Spleen (tissue), 11 donors: ENCODE data around the gene POMT1. TPM values are rescaled to one million over a fixed set of nuclear protein-coding genes. Genes with fewer than 3 reads are reported as not detected.

Experiments used
- DNase-seq: peaks from one replicate; pipeline ENCODE4 v3.0.0-alpha.2; 2020
- H3K27ac ChIP-seq, 8 donors: fragments of 200-600 bp; sonication (generic) in 7 of 8; 1 replicate in 4 of 8; 2 replicates in 4 of 8; pipeline versions ENCODE4 v1.5.0 to v1.8.0; 2016 to 2021; ENCODE audit warnings: inconsistent platforms in 4 of 8, mild to moderate bottlenecking in 4 of 8, moderate library complexity in 1 of 8
- H3K27me3 ChIP-seq, 7 donors: fragments of 200-600 bp; sonication (generic) in 6 of 7; replicated peaks in 1 of 7; 1 replicate in 4 of 7; 2 replicates in 3 of 7; pipeline versions ENCODE4 v1.5.0 to v1.8.0; 2016 to 2021; ENCODE audit warnings: inconsistent platforms in 3 of 7, mild to moderate bottlenecking in 1 of 7
- H3K36me3 ChIP-seq, 6 donors: fragments of 200-600 bp; sonication (generic) in 5 of 6; 1 replicate in 4 of 6; 2 replicates in 2 of 6; pipeline versions ENCODE4 v1.5.0 to v1.8.0; 2016 to 2021; ENCODE audit warnings: inconsistent platforms in 2 of 6
- H3K4me1 ChIP-seq, 6 donors: fragments of 200-600 bp; sonication (generic) in 5 of 6; 1 replicate in 3 of 6; 2 replicates in 3 of 6; pipeline versions ENCODE4 v1.5.0 to v1.8.0; 2016 to 2021; ENCODE audit warnings: inconsistent platforms in 3 of 6
- H3K4me3 ChIP-seq, 8 donors: fragments of 200-600 bp; sonication (generic) in 7 of 8; 1 replicate in 4 of 8; 2 replicates in 4 of 8; pipeline versions ENCODE4 v1.5.0 to v1.8.0; 2016 to 2021; ENCODE audit warnings: inconsistent platforms in 4 of 8, mild to moderate bottlenecking in 4 of 8, moderate library complexity in 2 of 8
- H3K9me3 ChIP-seq, 8 donors: fragments of 200-600 bp; sonication (generic) in 7 of 8; 1 replicate in 4 of 8; 2 replicates in 4 of 8; pipeline versions ENCODE4 v1.5.0 to v1.8.0; 2016 to 2021; ENCODE audit warnings: inconsistent platforms in 4 of 8
- POLR2A ChIP-seq, 3 donors: fragments of 450-650 bp; IDR thresholded peaks; one replicate each; pipeline ENCODE4 v1.5.1; 2017; ENCODE audit warnings: antibody characterized with exemption in 3 of 3, mild to moderate bottlenecking in 1 of 3
- POLR2AphosphoS5 ChIP-seq, 3 donors: sonication (generic); formaldehyde crosslinking; IDR thresholded peaks; one replicate each; pipeline ENCODE4 v1.5.1; 2017; ENCODE audit warnings: antibody characterized with exemption in 3 of 3
- WGBS, 5 donors: extraction: QIAGEN DNeasy Blood & Tissue Kit in 3 of 5; methylation state at CpG; one replicate each; pipeline versions ENCODE4 v1.1.5 to v1.1.7; 2013 to 2018; 5-methylcytosine and 5-hydroxymethylcytosine counted together
- intact Hi-C: fragments of 100-400 bp; cut with DNase I; formaldehyde crosslinking; loops from one replicate; pipeline ENCODE4 v1.15.0; 2023; ENCODE audit warnings: low total_unique reads
- polyA plus RNA-seq, 3 donors: library from polyadenylated mRNA; stranded (reverse); fragments of 200-250 nt; gene quantifications; one replicate each; pipeline ENCODE4 v1.2.1, GENCODE V29; 2013
- total RNA-seq, 7 donors: library from RNA; depleted of rRNA in 3 of 7; stranded (reverse); fragments of >200 nt in 3 of 7; fragmentation: NEBNext Ultra II Directional in 4 of 7; extraction: Animal tissue kit (Norgen Biotek cat#: 25700) in 4 of 7; gene quantifications; one replicate each; pipeline versions ENCODE4 v1.1.0 to v1.2.1, GENCODE V29; 2016 to 2021
- TF ChIP-seq, protein P1 (sequence below), 11 experiments: fragments of 200-600 bp in 7 of 11; fragments of 450-650 bp in 4 of 11; sonication (generic) in 4 of 11; IDR thresholded peaks in 8 of 11; conservative IDR thresholded peaks in 3 of 11; 1 replicate in 7 of 11; 2 replicates in 4 of 11; pipeline versions ENCODE4 v1.4.0 to v1.8.0; 2016 to 2021; ENCODE audit warnings: antibody characterized with exemption in 11 of 11, inconsistent platforms in 4 of 11, mild to moderate bottlenecking in 1 of 11
- donor health status: healthy with polysubstance abuse.
- donor health status: DM: no; HTN: no; CAD: no; lungs with moderate emphysema.
- donor health status: DM: no; HTN: no; CAD: no.
- donor health status: Bipolar disorder and iron deficiency.
- donor health status: healthy.
- donor health status: DM: no; HTN: no; CAD: no.
- donor health status: DM: yes; HTN: yes; CAD: no.

POMT1 gene
- total and polyA plus RNA-seq, 10 donors = 20.4 to 66.5 (median 32.3) TPM

DNA sequence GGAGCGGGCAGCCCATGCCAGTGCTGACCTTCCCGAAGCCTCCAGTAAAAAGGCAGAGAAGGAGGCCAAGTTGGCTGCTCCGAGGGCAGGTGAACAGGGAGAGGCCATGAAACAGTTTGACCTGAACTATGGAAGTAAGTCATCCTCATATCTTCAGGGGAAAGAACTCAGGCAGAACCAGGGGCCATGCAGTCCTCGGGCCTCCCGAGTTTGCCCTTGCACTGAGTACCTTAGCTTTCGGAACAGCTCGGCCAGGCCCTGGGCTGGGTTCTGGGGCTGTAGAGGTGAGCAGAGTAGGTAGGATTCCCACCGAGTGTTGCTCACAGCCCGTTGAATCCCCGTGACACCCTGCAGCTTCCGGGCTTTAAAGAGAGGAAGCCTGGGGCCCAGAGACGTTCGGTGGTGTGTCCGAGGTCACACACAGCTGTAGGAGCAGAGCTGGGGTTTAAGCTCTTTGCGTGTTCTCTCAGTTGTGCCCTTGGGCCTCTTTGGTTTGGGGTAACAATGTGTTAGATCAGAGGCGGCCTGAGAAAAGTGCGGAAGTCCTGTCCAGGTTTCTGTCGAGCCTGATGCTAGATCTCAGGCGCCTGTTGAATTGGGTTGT, 24.8 kb upstream of the POMT1 start:
- Histone ChIP-seq H3K9me3 (no peaks in the 10 kb centered on the region), H3K4me1 (no peaks in the 10 kb centered on the region), H3K4me3 (no peak overlapping the region), H3K27ac (no peak overlapping the region), H3K36me3 (peaks cover 2 to 100% (median 97%) of the 10 kb centered on the region in 6 donors), H3K27me3 (no peaks in the 10 kb centered on the region)
- DNase-seq = peak; percentile 48
- 86 to 96% (median 90%) methylated on average over 17 to 19 of the region's 19 CpGs for WGBS, 5 donors
- intact Hi-C loops = no loop called here
- TF ChIP-seq, protein P1, sequence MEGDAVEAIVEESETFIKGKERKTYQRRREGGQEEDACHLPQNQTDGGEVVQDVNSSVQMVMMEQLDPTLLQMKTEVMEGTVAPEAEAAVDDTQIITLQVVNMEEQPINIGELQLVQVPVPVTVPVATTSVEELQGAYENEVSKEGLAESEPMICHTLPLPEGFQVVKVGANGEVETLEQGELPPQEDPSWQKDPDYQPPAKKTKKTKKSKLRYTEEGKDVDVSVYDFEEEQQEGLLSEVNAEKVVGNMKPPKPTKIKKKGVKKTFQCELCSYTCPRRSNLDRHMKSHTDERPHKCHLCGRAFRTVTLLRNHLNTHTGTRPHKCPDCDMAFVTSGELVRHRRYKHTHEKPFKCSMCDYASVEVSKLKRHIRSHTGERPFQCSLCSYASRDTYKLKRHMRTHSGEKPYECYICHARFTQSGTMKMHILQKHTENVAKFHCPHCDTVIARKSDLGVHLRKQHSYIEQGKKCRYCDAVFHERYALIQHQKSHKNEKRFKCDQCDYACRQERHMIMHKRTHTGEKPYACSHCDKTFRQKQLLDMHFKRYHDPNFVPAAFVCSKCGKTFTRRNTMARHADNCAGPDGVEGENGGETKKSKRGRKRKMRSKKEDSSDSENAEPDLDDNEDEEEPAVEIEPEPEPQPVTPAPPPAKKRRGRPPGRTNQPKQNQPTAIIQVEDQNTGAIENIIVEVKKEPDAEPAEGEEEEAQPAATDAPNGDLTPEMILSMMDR (IDR thresholded peaks at IDR 0.05 in 8 of 11, conservative IDR thresholded peaks at IDR 0.05 in 3 of 11) = no peak
- peak in 1 of 3 donors; percentile 3 for TF ChIP-seq POLR2AphosphoS5 (IDR thresholded peaks at IDR 0.05)

DNA sequence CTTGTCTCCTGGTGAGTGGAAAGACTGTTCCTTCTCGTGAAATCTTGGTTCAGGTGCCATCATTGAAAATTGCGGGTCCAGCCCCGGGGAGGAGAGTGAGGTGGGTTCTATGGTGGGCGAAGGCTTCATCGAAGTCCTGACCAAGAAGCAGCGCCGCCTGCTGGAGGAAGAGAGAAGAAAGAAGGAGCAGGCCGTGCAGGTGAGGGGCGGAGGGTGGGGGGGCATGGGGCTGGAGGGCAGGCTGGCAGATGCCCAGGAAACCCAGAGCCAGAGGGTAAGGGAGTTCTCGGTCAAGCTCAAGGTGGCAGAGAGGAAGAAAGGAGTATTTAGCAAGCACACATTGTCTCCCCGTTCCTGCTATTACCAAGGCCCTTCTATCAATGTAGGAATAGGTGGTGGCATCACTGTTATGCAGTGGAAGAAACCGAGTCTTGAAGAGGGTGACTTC, 24.3 kb upstream of the POMT1 start:
- WGBS, 5 donors = 49 to 68% (median 61%) methylated on average over 12 of the region's 12 CpGs
- Histone ChIP-seq H3K27ac (no peak overlapping the region), H3K4me3 (no peak overlapping the region), H3K27me3 (no peaks in the 10 kb centered on the region), H3K9me3 (no peaks in the 10 kb centered on the region), H3K36me3 (peaks cover 2 to 100% (median 97%) of the 10 kb centered on the region in 6 donors), H3K4me1 (no peaks in the 10 kb centered on the region)
- no peak for DNase-seq
- intact Hi-C loops = no loop called here
- TF ChIP-seq, protein P1 (IDR thresholded peaks at IDR 0.05 in 8 of 11, conservative IDR thresholded peaks at IDR 0.05 in 3 of 11) = peak in 9 of 11 experiments; percentile 22 to 79 (median 69)
- TF ChIP-seq POLR2A (IDR thresholded peaks at IDR 0.05) = no peak

DNA sequence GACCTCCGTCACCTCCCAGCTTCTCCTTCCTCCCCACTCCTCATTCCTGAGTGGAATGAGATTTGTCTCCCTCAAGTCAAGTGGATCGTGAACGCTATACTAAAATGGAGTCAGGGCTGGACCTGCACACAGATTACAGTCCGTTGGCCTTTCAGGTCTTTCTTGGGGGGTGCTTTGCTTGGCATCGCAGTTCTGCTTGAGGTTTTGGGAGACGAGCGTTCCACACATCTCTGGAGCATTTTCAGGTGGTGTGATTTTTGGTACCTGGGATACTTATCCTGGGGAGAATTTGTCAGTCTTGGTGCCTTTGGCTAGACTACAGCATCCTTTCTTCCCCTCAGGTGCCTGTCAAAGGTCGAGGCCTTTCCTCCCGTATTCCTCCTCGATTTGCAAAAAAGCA, 23.8 kb upstream of the POMT1 start:
- TF ChIP-seq POLR2AphosphoS5 (IDR thresholded peaks at IDR 0.05) (no peak), POLR2A (IDR thresholded peaks at IDR 0.05) (no peak)
- TF ChIP-seq, protein P1 (IDR thresholded peaks at IDR 0.05 in 8 of 11, conservative IDR thresholded peaks at IDR 0.05 in 3 of 11) = no peak
- WGBS, 5 donors = 89 to 94% (median 90%) methylated on average over 10 of the region's 10 CpGs
- Histone ChIP-seq H3K27ac (no peak overlapping the region), H3K4me1 (no peaks in the 10 kb centered on the region), H3K36me3 (peaks cover 0 to 100% (median 97%) of the 10 kb centered on the region in 6 donors), H3K27me3 (no peaks in the 10 kb centered on the region), H3K9me3 (no peaks in the 10 kb centered on the region), H3K4me3 (no peak overlapping the region)
- intact Hi-C loops = no loop called here
- DNase-seq = peak; percentile 29

DNA sequence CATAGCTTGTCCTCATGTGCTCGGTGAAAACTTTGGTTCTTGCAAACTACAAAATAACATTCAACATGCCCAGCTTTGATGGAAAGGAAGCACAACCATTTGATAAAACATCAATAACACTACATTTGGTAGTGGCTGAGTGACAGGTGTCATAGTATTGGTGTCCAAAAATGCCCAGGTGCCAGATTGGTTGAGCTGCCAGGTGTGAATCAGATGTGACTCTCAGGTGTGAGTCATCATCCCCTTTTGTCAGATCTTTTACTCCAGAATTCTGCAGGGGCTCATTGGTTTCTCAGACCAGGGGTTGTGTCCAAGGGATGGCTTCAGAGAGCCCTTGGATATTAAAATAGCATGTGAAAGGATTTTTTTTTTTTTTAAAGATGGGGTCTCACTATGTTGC, 22.5 kb upstream of the POMT1 start:
- no peaks in the 10 kb centered on the region for H3K4me1 ChIP-seq
- no peak for DNase-seq
- peaks cover 0 to 100% (median 97%) of the 10 kb centered on the region in 6 donors for H3K36me3 ChIP-seq
- TF ChIP-seq POLR2A (IDR thresholded peaks at IDR 0.05) (no peak), POLR2AphosphoS5 (IDR thresholded peaks at IDR 0.05) (no peak)
- TF ChIP-seq, protein P1 (IDR thresholded peaks at IDR 0.05 in 8 of 11, conservative IDR thresholded peaks at IDR 0.05 in 3 of 11) = no peak
- H3K27me3 ChIP-seq = no peaks in the 10 kb centered on the region
- intact Hi-C loops = loop anchor here (10.0 kb wide), 1 partner anchor 115 kb away; no protein-coding TSS in a partner anchor
- H3K4me3 ChIP-seq = no peak overlapping the region
- H3K9me3 ChIP-seq = no peaks in the 10 kb centered on the region
- H3K27ac ChIP-seq = no peak overlapping the region
- WGBS, 5 donors = 91 to 100% (median 97%) methylated on average over 1 of the region's 1 CpG
